ENCODE measurements around the gene RORC.

- TF ChIP-seq CTCF (IDR thresholded peaks at IDR 0.05) (no peak), POLR2AphosphoS5 (IDR thresholded peaks at IDR 0.05) (no peak), POLR2A (IDR thresholded peaks at IDR 0.05) (no peak)
Measured at GRCh38 chr1:151803164-151803563, 28.4 kb downstream of the RORC start.

Data from stomach (tissue), 4 donors.